Measurements from ENCODE around the gene TPPP2. TPM values are rescaled to one million over a fixed set of nuclear protein-coding genes. Genes with fewer than 3 reads are reported as not detected.

The TPPP2 gene
- total RNA-seq, 5 donors from 2014 or later (not counting 1 experiment from before 2014, with no cell fraction given), result not detected

GRCh38 chr14:21042918-21043317 is 12.9 kb downstream of the TPPP2 start:
- H3K9me3 Mint-ChIP-seq, result no peaks in the 10 kb centered on the region
- Histone ChIP-seq H3K4me3 (ENCODE audit: control insufficient read depth in 1 of 2, extremely low read depth in 1 of 2, low read length in 1 of 2) (no peak overlapping the region), H3K9me3 (no peaks in the 10 kb centered on the region), H3K27ac (ENCODE audit: low read length) (no peak overlapping the region), H3K36me3 (ENCODE audit: control insufficient read depth in 2 of 2, extremely low read depth in 1 of 2, insufficient read depth in 1 of 2, low read length in 1 of 2) (no peaks in the 10 kb centered on the region), H3K27me3 (replicated peaks in 1 of 2; ENCODE audit: control insufficient read depth in 2 of 2, extremely low read depth in 1 of 2, insufficient read depth in 2 of 2, low read length in 1 of 2) (peaks cover 0 to 8% of the 10 kb centered on the region in 2 experiments), H3K4me1 (ENCODE audit: control insufficient read depth in 1 of 2, extremely low read depth in 1 of 2, insufficient read depth in 2 of 2, low read length in 2 of 2) (peaks cover 0 to 8% of the 10 kb centered on the region in 2 experiments)
- DNase-seq (no peak), ATAC-seq (replicated peaks in 1 of 4) (no peak)
- no peak overlapping the region for H3K27ac Mint-ChIP-seq
- no peak overlapping the region for H3K4me3 Mint-ChIP-seq
- H3K36me3 Mint-ChIP-seq, result no peaks in the 10 kb centered on the region
- peaks cover 9 to 16% (median 10%) of the 10 kb centered on the region in 3 donors for H3K4me1 Mint-ChIP-seq
- ChIA-PET POLR2A (interaction anchor here in 1 of 2 donors (0.6 kb wide), 1 partner anchor 47 kb away, joined by 3 read pairs; no protein-coding TSS in a partner anchor), CTCF (interaction anchor here (2.5 to 6.6 kb wide), 2 partner anchors 27 to 28 kb away, joined by 15 to 53 read pairs; no protein-coding TSS in a partner anchor)
- H3K27me3 Mint-ChIP-seq, result peaks cover 5 to 22% of the 10 kb centered on the region in 2 donors
- WGBS (ENCODE audit: insufficient coverage), result 52% methylated on average over 7 of the region's 8 CpGs

- no peaks in the 10 kb centered on the region for H3K36me3 ChIP-seq (ENCODE audit: control insufficient read depth in 2 of 2, extremely low read depth in 1 of 2, insufficient read depth in 1 of 2, low read length in 1 of 2)
- Mint-ChIP-seq H3K4me1 (peaks cover 9 to 16% (median 10%) of the 10 kb centered on the region in 3 donors), H3K36me3 (no peaks in the 10 kb centered on the region), H3K9me3 (no peaks in the 10 kb centered on the region), H3K27me3 (peaks cover 5 to 22% of the 10 kb centered on the region in 2 donors), H3K4me3 (no peak overlapping the region), H3K27ac (no peak overlapping the region)
- H3K4me1 ChIP-seq (ENCODE audit: control insufficient read depth in 1 of 2, extremely low read depth in 1 of 2, insufficient read depth in 2 of 2, low read length in 2 of 2), result peaks cover 0 to 8% of the 10 kb centered on the region in 2 experiments
- no peak overlapping the region for H3K4me3 ChIP-seq (ENCODE audit: control insufficient read depth in 1 of 2, extremely low read depth in 1 of 2, low read length in 1 of 2)
- no peak overlapping the region for H3K27ac ChIP-seq (ENCODE audit: low read length)
- no CpG with 5 or more reads among the region's 2 CpGs for WGBS (ENCODE audit: insufficient coverage)
- POLR2A ChIA-PET, result interaction anchor here in 1 of 2 donors (0.6 kb wide), 2 partner anchors 48 to 54 kb away, joined by 3 to 4 read pairs; no protein-coding TSS in a partner anchor
- DNase-seq (no peak), ATAC-seq (replicated peaks in 1 of 4) (no peak)
- H3K9me3 ChIP-seq, result no peaks in the 10 kb centered on the region
- CTCF ChIA-PET, result interaction anchor here (0.8 to 6.6 kb wide), 5 partner anchors 10 to 61 kb away, joined by 3 to 53 read pairs (median 4); no protein-coding TSS in a partner anchor
- peaks cover 0 to 8% of the 10 kb centered on the region in 2 experiments for H3K27me3 ChIP-seq (replicated peaks in 1 of 2; ENCODE audit: control insufficient read depth in 2 of 2, extremely low read depth in 1 of 2, insufficient read depth in 2 of 2, low read length in 1 of 2)
Observed at GRCh38 chr14:21043387-21043973, 13.5 kb downstream of the TPPP2 start.

- peaks cover 0 to 8% of the 10 kb centered on the region in 2 experiments for H3K27me3 ChIP-seq (replicated peaks in 1 of 2; ENCODE audit: control insufficient read depth in 2 of 2, extremely low read depth in 1 of 2, insufficient read depth in 2 of 2, low read length in 1 of 2)
- Mint-ChIP-seq H3K9me3 (no peaks in the 10 kb centered on the region), H3K4me3 (peak overlapping the region in 1 of 3 donors; percentile 12), H3K27me3 (peaks cover 5 to 22% of the 10 kb centered on the region in 2 donors), H3K36me3 (no peaks in the 10 kb centered on the region), H3K27ac (peak overlapping the region; percentile 23 to 89), H3K4me1 (peaks cover 9 to 16% (median 10%) of the 10 kb centered on the region in 3 donors)
- DNase-seq (peak in 3 of 35 experiments; percentile 12 to 20 (median 16)), ATAC-seq (replicated peaks in 1 of 4) (peak in 2 of 4 experiments; percentile 40 to 46)
- no peak overlapping the region for H3K27ac ChIP-seq (ENCODE audit: low read length)
- H3K4me3 ChIP-seq (ENCODE audit: control insufficient read depth in 1 of 2, extremely low read depth in 1 of 2, low read length in 1 of 2), result no peak overlapping the region
- ChIA-PET CTCF (interaction anchor here (0.8 to 6.6 kb wide), 5 partner anchors 10 to 60 kb away, joined by 3 to 53 read pairs (median 4); no protein-coding TSS in a partner anchor), POLR2A (interaction anchor here in 1 of 2 donors (0.6 kb wide), 1 partner anchor 54 kb away, joined by 4 read pairs; no protein-coding TSS in a partner anchor)
- H3K4me1 ChIP-seq (ENCODE audit: control insufficient read depth in 1 of 2, extremely low read depth in 1 of 2, insufficient read depth in 2 of 2, low read length in 2 of 2), result peaks cover 0 to 8% of the 10 kb centered on the region in 2 experiments
- H3K9me3 ChIP-seq, result no peaks in the 10 kb centered on the region
- no peaks in the 10 kb centered on the region for H3K36me3 ChIP-seq (ENCODE audit: control insufficient read depth in 2 of 2, extremely low read depth in 1 of 2, insufficient read depth in 1 of 2, low read length in 1 of 2)
- WGBS (ENCODE audit: insufficient coverage), result 37% methylated on average over 2 of the region's 6 CpGs
Observed at GRCh38 chr14:21043974-21044618, 14.1 kb downstream of the TPPP2 start.

DNA sequence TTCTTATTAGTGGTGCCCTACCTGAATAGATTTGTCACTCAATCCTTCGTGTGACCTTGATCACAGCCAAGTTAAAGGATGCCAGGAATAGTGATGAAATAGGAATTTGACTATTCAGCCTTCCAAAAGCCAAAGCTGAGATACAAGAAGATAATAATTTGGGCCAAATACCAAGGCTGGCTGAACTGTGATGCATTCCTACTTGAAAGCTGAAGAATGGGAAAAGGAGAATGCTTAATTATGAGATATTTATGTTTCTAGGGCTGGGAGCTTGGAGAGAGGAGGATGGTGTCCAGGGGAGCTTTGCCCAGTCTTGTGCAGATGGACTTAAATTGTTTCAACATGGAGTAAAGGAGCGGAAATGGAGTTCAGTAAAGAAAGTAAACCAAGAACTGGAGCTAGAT is 17.4 kb downstream of the TPPP2 start:
- ATAC-seq (replicated peaks in 1 of 4), result no peak
- WGBS (ENCODE audit: insufficient coverage), result 100% methylated on average over 1 of the region's 2 CpGs
- H3K27me3 ChIP-seq (replicated peaks in 1 of 2; ENCODE audit: control insufficient read depth in 2 of 2, extremely low read depth in 1 of 2, insufficient read depth in 2 of 2, low read length in 1 of 2), result peaks cover 0 to 19% of the 10 kb centered on the region in 2 experiments
- H3K4me1 ChIP-seq (ENCODE audit: control insufficient read depth in 1 of 2, extremely low read depth in 1 of 2, insufficient read depth in 2 of 2, low read length in 2 of 2), result peaks cover 0 to 8% of the 10 kb centered on the region in 2 experiments
- peaks cover 5 to 21% of the 10 kb centered on the region in 2 donors for H3K27me3 Mint-ChIP-seq
- no peak for DNase-seq
- H3K36me3 ChIP-seq (ENCODE audit: control insufficient read depth in 2 of 2, extremely low read depth in 1 of 2, insufficient read depth in 1 of 2, low read length in 1 of 2), result no peaks in the 10 kb centered on the region
- ChIA-PET CTCF (interaction anchor here in 1 of 2 donors (0.7 to 1.4 kb wide), 6 partner anchors 14 to 45 kb away, joined by 3 to 4 read pairs (median 3); no protein-coding TSS in a partner anchor), POLR2A (no interaction called here)
- H3K27ac ChIP-seq (ENCODE audit: low read length), result no peak overlapping the region
- peaks cover 9 to 16% (median 10%) of the 10 kb centered on the region in 3 donors for H3K4me1 Mint-ChIP-seq
- no peak overlapping the region for H3K27ac Mint-ChIP-seq
- H3K9me3 ChIP-seq, result no peaks in the 10 kb centered on the region
- no peak overlapping the region for H3K4me3 ChIP-seq (ENCODE audit: control insufficient read depth in 1 of 2, extremely low read depth in 1 of 2, low read length in 1 of 2)
- no peak overlapping the region for H3K4me3 Mint-ChIP-seq
- no peaks in the 10 kb centered on the region for H3K9me3 Mint-ChIP-seq
- no peaks in the 10 kb centered on the region for H3K36me3 Mint-ChIP-seq

DNA sequence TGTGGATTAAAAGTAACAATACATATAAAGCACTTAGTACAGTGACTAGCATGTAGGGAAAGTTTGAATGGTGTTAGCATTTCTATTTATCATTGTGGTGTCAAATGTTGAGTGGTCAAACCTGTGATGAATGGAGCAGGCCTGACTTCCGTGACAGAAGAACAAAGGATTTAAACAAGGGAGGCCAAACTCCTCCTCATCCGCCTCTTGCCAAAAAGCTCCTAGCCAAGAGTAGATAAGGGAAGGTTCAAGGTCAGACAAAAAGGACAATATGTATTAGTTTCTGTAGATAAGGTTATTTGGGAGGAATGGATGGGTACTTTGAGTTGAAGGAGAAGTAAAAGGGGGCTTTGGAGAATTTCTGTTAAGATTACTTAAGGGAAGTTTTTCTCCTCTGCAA is 18.6 kb downstream of the TPPP2 start:
- Mint-ChIP-seq H3K9me3 (no peaks in the 10 kb centered on the region), H3K36me3 (no peaks in the 10 kb centered on the region), H3K27me3 (peaks cover 5 to 17% of the 10 kb centered on the region in 2 donors), H3K27ac (no peak overlapping the region), H3K4me1 (peaks cover 9 to 12% (median 10%) of the 10 kb centered on the region in 3 donors), H3K4me3 (no peak overlapping the region)
- DNase-seq, result no peak
- no CpG with 5 or more reads among the region's 2 CpGs for WGBS (ENCODE audit: insufficient coverage)
- POLR2A ChIA-PET, result interaction anchor here in 1 of 2 donors (0.6 kb wide), 1 partner anchor 242 kb away, joined by 4 read pairs; no protein-coding TSS in a partner anchor
- no peak for ATAC-seq (replicated peaks in 1 of 4)
- Histone ChIP-seq H3K4me1 (ENCODE audit: control insufficient read depth in 1 of 2, extremely low read depth in 1 of 2, insufficient read depth in 2 of 2, low read length in 2 of 2) (peaks cover 0 to 8% of the 10 kb centered on the region in 2 experiments), H3K4me3 (ENCODE audit: control insufficient read depth in 1 of 2, extremely low read depth in 1 of 2, low read length in 1 of 2) (no peak overlapping the region), H3K36me3 (ENCODE audit: control insufficient read depth in 2 of 2, extremely low read depth in 1 of 2, insufficient read depth in 1 of 2, low read length in 1 of 2) (no peaks in the 10 kb centered on the region), H3K9me3 (no peaks in the 10 kb centered on the region), H3K27me3 (replicated peaks in 1 of 2; ENCODE audit: control insufficient read depth in 2 of 2, extremely low read depth in 1 of 2, insufficient read depth in 2 of 2, low read length in 1 of 2) (peaks cover 0 to 14% of the 10 kb centered on the region in 2 experiments), H3K27ac (ENCODE audit: low read length) (no peak overlapping the region)
- CTCF ChIA-PET, result interaction anchor here (0.6 to 1.9 kb wide), 5 partner anchors 21 to 44 kb away, joined by 3 to 7 read pairs (median 3); no protein-coding TSS in a partner anchor

DNA sequence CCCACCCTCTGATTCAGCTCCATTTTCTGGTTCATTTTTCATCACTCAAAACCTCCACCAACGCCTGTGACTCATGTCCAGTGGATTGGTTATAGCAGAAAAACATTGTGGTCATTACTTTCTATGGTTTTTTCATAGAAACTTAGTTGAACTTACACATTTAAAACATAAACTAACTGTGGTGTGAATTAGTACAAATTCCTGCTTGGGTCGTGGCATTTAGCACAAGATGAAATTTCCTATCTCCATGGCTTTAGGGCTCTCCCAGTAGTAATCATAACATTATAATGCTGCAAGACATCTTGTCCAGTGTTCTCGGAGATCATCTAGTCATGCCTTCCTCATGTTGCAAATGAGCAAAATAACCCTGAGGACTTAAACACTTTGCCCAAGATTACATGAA is 19.3 kb downstream of the TPPP2 start:
- WGBS (ENCODE audit: insufficient coverage), result 100% methylated on average over 1 of the region's 3 CpGs
- H3K27me3 Mint-ChIP-seq, result peaks cover 5 to 17% of the 10 kb centered on the region in 2 donors
- no peaks in the 10 kb centered on the region for H3K36me3 ChIP-seq (ENCODE audit: control insufficient read depth in 2 of 2, extremely low read depth in 1 of 2, insufficient read depth in 1 of 2, low read length in 1 of 2)
- H3K27ac ChIP-seq (ENCODE audit: low read length), result no peak overlapping the region
- H3K27me3 ChIP-seq (replicated peaks in 1 of 2; ENCODE audit: control insufficient read depth in 2 of 2, extremely low read depth in 1 of 2, insufficient read depth in 2 of 2, low read length in 1 of 2), result peaks cover 0 to 14% of the 10 kb centered on the region in 2 experiments
- no peaks in the 10 kb centered on the region for H3K36me3 Mint-ChIP-seq
- peaks cover 6 to 8% (median 7%) of the 10 kb centered on the region in 3 donors for H3K4me1 Mint-ChIP-seq
- H3K27ac Mint-ChIP-seq, result no peak overlapping the region
- ATAC-seq (replicated peaks in 1 of 4) (no peak), DNase-seq (no peak)
- no peaks in the 10 kb centered on the region for H3K9me3 ChIP-seq
- peaks cover 0 to 5% of the 10 kb centered on the region in 2 experiments for H3K4me1 ChIP-seq (ENCODE audit: control insufficient read depth in 1 of 2, extremely low read depth in 1 of 2, insufficient read depth in 2 of 2, low read length in 2 of 2)
- no peak overlapping the region for H3K4me3 ChIP-seq (ENCODE audit: control insufficient read depth in 1 of 2, extremely low read depth in 1 of 2, low read length in 1 of 2)
- no peaks in the 10 kb centered on the region for H3K9me3 Mint-ChIP-seq
- ChIA-PET POLR2A (interaction anchor here in 1 of 2 donors (0.6 to 0.7 kb wide), 2 partner anchors 242 to 1523 kb away, joined by 4 to 6 read pairs; no protein-coding TSS in a partner anchor), CTCF (interaction anchor here in 1 of 2 donors (1.9 kb wide), 1 partner anchor 34 kb away, joined by 7 read pairs; no protein-coding TSS in a partner anchor)
- H3K4me3 Mint-ChIP-seq, result no peak overlapping the region
